SH-SY5Y (cell line): Measurements from ENCODE around the gene GPC3.

Experiments
- GATA2 ChIP-seq: IDR thresholded peaks from 2 replicates; pipeline ENCODE4 v1.6.1; 2011; ENCODE audit warnings: mild to moderate bottlenecking, low read depth, low read length
- GATA3 ChIP-seq: IDR thresholded peaks from 2 replicates; pipeline ENCODE4 v1.6.1; 2011; ENCODE audit warnings: low read depth, mild to moderate bottlenecking, low read length, moderate library complexity

Gene GPC3

GRCh38 chrX:133911825-133912495, 73.4 kb downstream of the GPC3 start:
- TF ChIP-seq GATA3 (no peak), GATA2 (no peak)

- no peak for TF ChIP-seq GATA3
- no peak for TF ChIP-seq GATA2
These were observed 74.9 kb downstream of the GPC3 start for GRCh38 chrX:133910539-133910938.

- no peak for TF ChIP-seq GATA3
- no peak for TF ChIP-seq GATA2
These were observed 75.5 kb downstream of the GPC3 start for GRCh38 chrX:133909888-133910287.

GRCh38 chrX:133908223-133908955, 77.0 kb downstream of the GPC3 start:
- no peak for TF ChIP-seq GATA3
- no peak for TF ChIP-seq GATA2

DNA sequence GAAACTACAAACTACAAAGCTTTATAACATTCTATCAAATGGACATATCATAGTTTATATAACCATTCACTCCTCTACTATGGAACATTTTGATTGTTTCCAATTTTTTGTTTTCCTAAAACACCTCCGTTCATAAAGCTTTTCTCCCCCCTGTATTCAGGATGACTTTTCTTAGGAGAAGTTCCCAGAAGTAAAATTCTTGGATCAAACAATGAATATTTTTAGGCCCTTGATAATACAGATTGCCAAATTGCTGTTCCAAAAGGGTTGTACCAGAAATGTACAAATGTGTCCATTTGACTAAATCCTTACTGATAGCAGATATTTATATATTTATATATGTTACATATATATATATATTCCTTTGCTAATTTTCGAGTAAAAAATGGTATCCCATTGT, 77.8 kb downstream of the GPC3 start:
- no peak for TF ChIP-seq GATA2
- TF ChIP-seq GATA3 = no peak

GRCh38 chrX:133905305-133905704, 80.1 kb downstream of the GPC3 start:
- TF ChIP-seq GATA3 (no peak), GATA2 (no peak)

DNA sequence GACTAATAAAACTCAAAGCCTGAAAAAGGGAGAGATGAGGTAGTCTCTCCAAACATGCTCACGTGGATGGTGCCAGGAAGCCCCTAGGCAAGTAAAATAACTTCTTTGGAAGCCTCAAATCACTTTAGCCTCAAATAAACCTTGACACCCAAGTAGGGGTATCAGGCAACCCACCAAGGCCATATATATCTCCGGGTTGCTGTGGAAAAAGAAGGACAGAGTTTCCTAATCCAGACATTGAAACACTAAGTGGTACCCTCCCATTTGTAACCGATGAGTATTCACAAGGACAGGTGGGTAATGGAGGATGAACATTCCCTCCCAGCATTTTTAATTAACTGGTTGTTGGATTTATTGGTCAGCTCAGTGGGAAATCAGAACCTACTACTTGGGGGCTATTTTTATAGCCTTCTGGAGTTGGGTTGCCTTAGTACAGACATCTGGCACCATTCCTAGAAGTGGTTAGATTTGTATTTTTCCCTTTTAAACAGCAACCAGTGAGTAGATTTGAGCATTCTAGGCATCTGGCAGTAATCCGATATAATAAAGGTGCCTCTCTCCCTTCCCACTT, 87.7 kb downstream of the GPC3 start:
- TF ChIP-seq GATA2 (no peak), GATA3 (no peak)

GRCh38 chrX:133892337-133892736, 93.1 kb downstream of the GPC3 start:
- TF ChIP-seq GATA3 (no peak), GATA2 (no peak)

- no peak for TF ChIP-seq GATA2
- TF ChIP-seq GATA3 = no peak
These were observed 96.4 kb downstream of the GPC3 start for GRCh38 chrX:133888984-133889383.

DNA sequence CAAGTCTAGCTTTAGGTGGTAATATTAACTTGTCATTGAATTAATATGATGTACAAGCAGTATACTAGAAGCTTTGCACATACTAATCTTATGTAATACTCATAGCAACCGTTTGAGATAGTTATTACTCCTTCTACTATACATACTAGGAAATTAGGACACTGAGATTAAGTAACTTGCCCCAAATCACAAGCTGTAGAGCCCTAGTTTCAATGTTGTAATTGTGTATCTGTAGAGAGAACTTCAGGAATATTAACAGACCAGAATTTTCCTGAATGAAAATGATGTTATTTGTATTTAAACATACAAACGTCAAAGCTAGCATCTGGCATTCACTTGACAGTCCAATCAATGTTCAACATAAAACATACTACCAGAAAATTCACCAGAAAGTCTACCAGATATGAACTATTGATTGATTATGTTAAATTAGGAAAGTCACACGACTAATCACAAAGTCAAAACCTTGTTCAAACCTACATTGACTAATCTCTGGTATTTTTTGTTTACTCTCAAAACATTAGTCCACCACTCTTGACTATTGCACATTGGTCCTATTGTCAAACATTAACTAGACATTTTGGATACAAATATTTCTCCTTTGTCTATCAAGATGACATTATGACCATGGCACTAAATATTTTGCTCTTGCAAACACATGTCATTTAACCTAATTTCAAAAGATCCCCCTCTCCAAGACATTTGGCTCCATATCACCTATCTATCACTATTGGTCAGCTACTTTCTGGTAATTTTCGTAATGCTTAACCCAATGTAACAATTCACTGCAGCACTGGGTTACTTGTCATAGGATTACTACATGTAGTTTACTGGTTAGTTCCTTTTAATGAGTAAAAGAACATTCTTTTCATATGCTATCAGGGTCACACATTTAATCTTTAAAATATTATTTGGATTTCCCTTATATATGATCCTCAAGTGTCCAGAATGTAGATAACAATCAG, 100.7 kb downstream of the GPC3 start:
- TF ChIP-seq GATA3 (no peak), GATA2 (no peak)

DNA sequence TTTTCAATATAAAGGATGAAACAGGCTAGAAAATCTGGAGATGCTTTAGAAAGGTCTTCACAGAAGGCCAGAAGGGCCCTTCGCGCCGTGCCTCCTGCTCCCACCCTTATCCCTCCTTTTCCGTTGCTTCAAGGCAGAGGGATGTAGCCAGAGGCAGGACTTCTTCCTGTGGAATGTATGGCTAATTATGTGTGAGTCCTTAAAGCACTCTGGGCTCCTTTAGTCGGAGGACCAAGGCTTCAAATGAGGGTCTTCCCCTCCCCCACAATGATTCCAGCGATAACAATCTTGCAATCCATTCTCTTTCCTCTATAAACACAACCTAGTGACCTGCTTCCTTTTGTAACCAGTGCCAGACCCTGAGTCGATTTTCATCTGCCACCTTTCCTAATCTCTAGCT, 103.5 kb downstream of the GPC3 start:
- TF ChIP-seq GATA3 = no peak
- TF ChIP-seq GATA2 = no peak

GRCh38 chrX:133881007-133881406, 104.4 kb downstream of the GPC3 start:
- no peak for TF ChIP-seq GATA2
- TF ChIP-seq GATA3 = no peak

GRCh38 chrX:133880032-133880443, 105.4 kb downstream of the GPC3 start:
- TF ChIP-seq GATA2 = no peak
- no peak for TF ChIP-seq GATA3

GRCh38 chrX:133878710-133879109, 106.7 kb downstream of the GPC3 start:
- TF ChIP-seq GATA2 (no peak), GATA3 (no peak)
